Neural progenitor cell (in vitro differentiated cells): ENCODE measurements around the gene KRT78. TPM values are rescaled to one million over a fixed set of nuclear protein-coding genes. Genes with fewer than 3 reads are reported as not detected.

Experiments
- DNase-seq: peaks from one replicate; pipeline ENCODE4 v3.0.0-alpha.2; 2016; ENCODE audit warnings: low spot score
- H2AFZ ChIP-seq: fragments of 200-600 bp; sonication (generic); replicated peaks from 2 replicates; pipeline ENCODE4 v1.6.1; 2016; ENCODE audit warnings: antibody characterized with exemption
- H3F3A ChIP-seq: fragments of 200-600 bp; sonication (generic); 2 replicates; pipeline ENCODE4 v1.6.1; 2016; ENCODE audit warnings: antibody characterized with exemption, low read depth
- H3K27ac ChIP-seq: fragments of 200-600 bp; sonication (generic); 2 replicates; pipeline ENCODE4 v1.5.1; 2016; ENCODE audit warnings: mild to moderate bottlenecking
- H3K27me3 ChIP-seq: fragments of 200-600 bp; sonication (generic); 2 replicates; pipeline ENCODE4 v1.6.1; 2016; ENCODE audit warnings: mild to moderate bottlenecking, moderate library complexity
- H3K36me3 ChIP-seq: fragments of 200-600 bp; sonication (generic); 2 replicates; pipeline ENCODE4 v1.5.1; 2016
- H3K4me1 ChIP-seq: fragments of 200-600 bp; sonication (generic); 2 replicates; pipeline ENCODE4 v1.6.1; 2016; ENCODE audit warnings: mixed run types
- H3K4me2 ChIP-seq: fragments of 200-600 bp; sonication (generic); 2 replicates; pipeline ENCODE4 v1.6.1; 2016
- H3K4me3 ChIP-seq: fragments of 200-600 bp; sonication (generic); 2 replicates; pipeline ENCODE4 v1.5.1; 2016
- H3K79me2 ChIP-seq: fragments of 200-600 bp; sonication (generic); 2 replicates; pipeline ENCODE4 v1.6.1; 2016; ENCODE audit warnings: low read depth
- H3K9ac ChIP-seq: fragments of 200-600 bp; sonication (generic); 2 replicates; pipeline ENCODE4 v1.6.1; 2016
- H3K9me3 ChIP-seq: fragments of 200-600 bp; sonication (generic); 2 replicates; pipeline ENCODE4 v1.5.1; 2016; ENCODE audit warnings: low read depth
- H4K20me1 ChIP-seq: fragments of 200-600 bp; sonication (generic); 2 replicates; pipeline ENCODE4 v1.6.1; 2016; ENCODE audit warnings: low read depth
- H3K27ac Mint-ChIP-seq: 3 replicates; pipeline ENCODE4 v1.8.0; 2021; ENCODE audit warnings: mixed read lengths
- H3K27me3 Mint-ChIP-seq: 2 replicates; pipeline ENCODE4 v1.8.0; 2022; ENCODE audit warnings: low read depth, mild to moderate bottlenecking, inconsistent platforms, moderate library complexity, mixed read lengths; ENCODE audit not compliant: insufficient read depth
- H3K36me3 Mint-ChIP-seq: 3 replicates; pipeline ENCODE4 v1.8.0; 2021; ENCODE audit warnings: mixed read lengths
- H3K4me1 Mint-ChIP-seq: 3 replicates; pipeline ENCODE4 v1.8.0; 2021; ENCODE audit warnings: mixed read lengths
- H3K4me3 Mint-ChIP-seq: 3 replicates; pipeline ENCODE4 v1.8.0; 2021; ENCODE audit warnings: mild to moderate bottlenecking, moderate library complexity, mixed read lengths
- H3K9me3 Mint-ChIP-seq: 3 replicates; pipeline ENCODE4 v1.8.0; 2020; ENCODE audit warnings: mixed read lengths
- EZH2 ChIP-seq: fragments of 200-600 bp; sonication (generic); IDR thresholded peaks from 2 replicates; pipeline ENCODE4 v1.6.1; 2017; ENCODE audit warnings: antibody characterized with exemption, mild to moderate bottlenecking, moderate library complexity
- EZH2phosphoT487 ChIP-seq: fragments of 200-600 bp; sonication (generic); IDR thresholded peaks from 2 replicates; pipeline ENCODE4 v1.6.1; 2017; ENCODE audit warnings: antibody characterized with exemption
- total RNA-seq: library from RNA; depleted of rRNA; stranded (reverse); fragments of >200 nt; gene quantifications from 2 replicates; pipeline ENCODE4 v1.2.3, GENCODE V29; 2015; ENCODE audit warnings: low replicate concordance
- TF ChIP-seq, protein P1 (sequence below): fragments of 200-600 bp; sonication (generic); IDR thresholded peaks from 2 replicates; pipeline ENCODE4 v1.5.1; 2017; ENCODE audit warnings: antibody characterized with exemption, mild to moderate bottlenecking

Gene KRT78
- total RNA-seq, 1 donor from 2014 or later, result not detected

DNA sequence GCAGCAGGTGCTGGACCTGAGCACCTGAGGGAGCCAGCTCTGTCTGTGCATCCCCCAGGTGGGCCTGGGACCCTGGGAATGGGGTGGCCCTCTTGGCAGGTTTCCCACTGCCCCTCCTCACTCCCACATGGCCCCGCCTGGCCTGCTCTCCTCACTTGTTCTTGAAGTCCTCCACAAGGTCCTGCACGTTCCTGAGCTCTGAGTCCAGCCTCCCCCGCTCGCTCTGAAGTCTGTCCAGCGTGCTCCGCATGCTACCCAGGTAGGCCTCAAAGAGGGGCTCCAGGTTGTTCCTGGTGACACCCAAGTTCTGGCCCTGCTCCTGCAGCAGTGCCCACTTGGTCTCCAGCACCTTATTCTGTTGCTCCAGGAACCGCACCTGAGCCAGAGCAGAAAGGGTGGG, 17.5 kb downstream of the KRT78 start:
- H3K27ac Mint-ChIP-seq, result no peak overlapping the region
- no peak overlapping the region for H3K27ac ChIP-seq

DNA sequence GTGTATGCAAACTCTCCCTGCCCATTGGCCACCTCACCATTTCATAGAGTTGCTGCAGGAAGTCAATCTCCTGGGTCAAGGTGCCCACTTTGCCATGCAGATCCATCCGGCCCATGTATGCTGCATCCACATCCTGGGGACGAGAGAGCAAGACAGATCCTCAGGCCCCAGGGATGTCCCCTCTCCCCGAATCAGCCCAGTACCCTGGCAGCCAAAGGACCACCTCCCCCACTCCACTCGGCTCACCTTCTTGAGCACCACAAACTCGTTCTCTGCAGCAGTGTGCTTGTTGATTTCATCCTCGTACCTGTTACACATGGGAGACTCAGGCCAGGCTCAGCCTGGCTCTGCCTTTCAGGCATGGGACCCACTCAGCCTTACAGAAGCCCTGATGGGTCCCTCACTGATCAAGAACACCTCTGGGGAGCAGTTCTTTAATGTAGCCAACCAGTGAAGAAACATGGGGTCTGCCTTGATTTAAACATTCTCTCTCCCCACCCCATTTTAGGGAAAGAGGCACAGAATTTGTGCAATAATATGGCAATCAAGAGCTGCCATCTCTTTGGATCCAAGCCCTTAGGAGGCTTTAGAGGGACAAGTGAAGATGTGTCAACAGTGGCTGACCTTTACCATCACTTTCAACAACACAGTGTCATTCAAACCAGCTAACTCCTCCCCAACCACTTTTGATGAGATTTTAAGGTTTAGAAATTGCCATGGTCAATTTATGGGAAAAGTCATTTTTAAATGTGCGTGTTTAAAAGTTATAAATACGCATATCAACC, 18.6 kb downstream of the KRT78 start:
- no peak overlapping the region for H3K27ac Mint-ChIP-seq
- Histone ChIP-seq H3K9ac (no peak overlapping the region), H2AFZ (no peak overlapping the region), H3K9me3 (no peaks in the 10 kb centered on the region), H3K36me3 (no peaks in the 10 kb centered on the region), H3K27me3 (no peaks in the 10 kb centered on the region), H3K4me1 (no peaks in the 10 kb centered on the region), H4K20me1 (no peaks in the 10 kb centered on the region), H3K79me2 (no peaks in the 10 kb centered on the region), H3K4me3 (no peak overlapping the region), H3F3A (no peaks in the 10 kb centered on the region), H3K27ac (no peak overlapping the region), H3K4me2 (no peak overlapping the region)
- peaks cover 7% of the 10 kb centered on the region for H3K4me1 Mint-ChIP-seq
- no peaks in the 10 kb centered on the region for H3K9me3 Mint-ChIP-seq
- H3K27me3 Mint-ChIP-seq, result peaks cover 3% of the 10 kb centered on the region
- no peak for DNase-seq
- H3K36me3 Mint-ChIP-seq, result no peaks in the 10 kb centered on the region
- no peak overlapping the region for H3K4me3 Mint-ChIP-seq
- TF ChIP-seq, protein P1, sequence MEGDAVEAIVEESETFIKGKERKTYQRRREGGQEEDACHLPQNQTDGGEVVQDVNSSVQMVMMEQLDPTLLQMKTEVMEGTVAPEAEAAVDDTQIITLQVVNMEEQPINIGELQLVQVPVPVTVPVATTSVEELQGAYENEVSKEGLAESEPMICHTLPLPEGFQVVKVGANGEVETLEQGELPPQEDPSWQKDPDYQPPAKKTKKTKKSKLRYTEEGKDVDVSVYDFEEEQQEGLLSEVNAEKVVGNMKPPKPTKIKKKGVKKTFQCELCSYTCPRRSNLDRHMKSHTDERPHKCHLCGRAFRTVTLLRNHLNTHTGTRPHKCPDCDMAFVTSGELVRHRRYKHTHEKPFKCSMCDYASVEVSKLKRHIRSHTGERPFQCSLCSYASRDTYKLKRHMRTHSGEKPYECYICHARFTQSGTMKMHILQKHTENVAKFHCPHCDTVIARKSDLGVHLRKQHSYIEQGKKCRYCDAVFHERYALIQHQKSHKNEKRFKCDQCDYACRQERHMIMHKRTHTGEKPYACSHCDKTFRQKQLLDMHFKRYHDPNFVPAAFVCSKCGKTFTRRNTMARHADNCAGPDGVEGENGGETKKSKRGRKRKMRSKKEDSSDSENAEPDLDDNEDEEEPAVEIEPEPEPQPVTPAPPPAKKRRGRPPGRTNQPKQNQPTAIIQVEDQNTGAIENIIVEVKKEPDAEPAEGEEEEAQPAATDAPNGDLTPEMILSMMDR, result no peak
- no peak for TF ChIP-seq EZH2phosphoT487
- no peak for TF ChIP-seq EZH2

More for the DNA sequence above, 17.5 kb downstream of the KRT78 start:
- no peak for DNase-seq
- no peaks in the 10 kb centered on the region for H3K9me3 ChIP-seq
- no peaks in the 10 kb centered on the region for H3K36me3 Mint-ChIP-seq
- no peaks in the 10 kb centered on the region for H3F3A ChIP-seq
- no peaks in the 10 kb centered on the region for H3K9me3 Mint-ChIP-seq
- H2AFZ ChIP-seq, result no peak overlapping the region
- H3K4me3 Mint-ChIP-seq, result no peak overlapping the region
- no peak overlapping the region for H3K4me2 ChIP-seq
- H3K27me3 ChIP-seq, result no peaks in the 10 kb centered on the region
- H3K36me3 ChIP-seq, result no peaks in the 10 kb centered on the region
- H3K9ac ChIP-seq, result no peak overlapping the region
- TF ChIP-seq EZH2 (no peak), EZH2phosphoT487 (no peak)
- TF ChIP-seq, protein P1, result no peak
- H3K4me3 ChIP-seq, result no peak overlapping the region
- H3K27me3 Mint-ChIP-seq, result peaks cover 2% of the 10 kb centered on the region
- no peaks in the 10 kb centered on the region for H3K4me1 ChIP-seq
- no peaks in the 10 kb centered on the region for H3K79me2 ChIP-seq
- no peaks in the 10 kb centered on the region for H4K20me1 ChIP-seq
- H3K4me1 Mint-ChIP-seq, result peaks cover 8% of the 10 kb centered on the region

DNA sequence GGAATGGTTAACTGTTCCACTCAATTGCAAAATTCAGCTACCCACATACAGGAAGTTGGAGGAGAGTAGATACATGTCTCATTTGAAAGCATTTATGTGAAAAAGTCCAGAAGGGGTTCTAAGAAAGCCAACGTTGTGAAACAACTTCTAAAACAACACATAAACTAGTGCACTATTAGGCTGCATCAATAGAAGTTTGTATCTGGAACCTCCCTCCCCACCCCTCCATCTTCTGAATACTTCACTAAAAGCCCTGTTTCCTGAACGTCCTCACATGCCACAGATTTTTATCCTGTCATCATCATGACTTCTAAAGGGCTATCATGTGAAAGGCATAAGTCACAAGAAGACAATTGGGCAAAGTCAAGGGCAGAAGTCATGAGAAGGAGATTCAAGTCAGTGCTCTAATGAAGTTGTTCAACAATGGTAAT, 20.2 kb downstream of the KRT78 start:
- Mint-ChIP-seq H3K27me3 (peaks cover 5% of the 10 kb centered on the region), H3K27ac (no peak overlapping the region), H3K4me3 (no peak overlapping the region), H3K36me3 (no peaks in the 10 kb centered on the region), H3K9me3 (no peaks in the 10 kb centered on the region), H3K4me1 (peaks cover 7% of the 10 kb centered on the region)
- no peaks in the 10 kb centered on the region for H3K9me3 ChIP-seq
- no peak for DNase-seq
- H3K27ac ChIP-seq, result no peak overlapping the region
- no peaks in the 10 kb centered on the region for H3K27me3 ChIP-seq
- no peak overlapping the region for H2AFZ ChIP-seq
- H3K9ac ChIP-seq, result no peak overlapping the region
- no peaks in the 10 kb centered on the region for H3K36me3 ChIP-seq
- TF ChIP-seq, protein P1, result no peak
- TF ChIP-seq EZH2, result no peak
- TF ChIP-seq EZH2phosphoT487, result no peak
- H3K79me2 ChIP-seq, result no peaks in the 10 kb centered on the region
- no peak overlapping the region for H3K4me3 ChIP-seq
- no peaks in the 10 kb centered on the region for H4K20me1 ChIP-seq
- H3F3A ChIP-seq, result no peaks in the 10 kb centered on the region
- H3K4me2 ChIP-seq, result no peak overlapping the region
- no peaks in the 10 kb centered on the region for H3K4me1 ChIP-seq
